ENCODE results near the gene SETSIP. TPM values are rescaled to one million over a fixed set of nuclear protein-coding genes. Genes with fewer than 3 reads are reported as not detected.

Gene SETSIP
- total RNA-seq, 1 experiment from 2014 or later: not detected

DNA sequence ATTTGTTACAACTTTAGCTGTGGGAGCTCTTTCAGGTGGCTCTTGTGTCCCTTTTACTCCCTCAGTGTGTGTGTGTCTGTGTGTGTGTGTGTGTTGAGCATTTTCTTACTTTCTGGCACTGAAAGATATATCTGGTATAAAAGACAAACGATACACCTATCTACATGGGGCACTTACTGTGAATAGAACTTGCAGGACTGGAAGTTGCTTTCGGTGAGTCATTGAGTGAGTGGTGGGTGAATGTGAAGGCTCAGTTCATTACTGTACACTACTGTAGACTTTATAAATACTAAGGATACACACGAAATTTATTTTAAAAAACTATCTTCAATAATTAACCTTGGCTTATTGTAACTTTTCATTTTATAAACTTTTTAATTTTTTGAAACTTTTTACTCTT, 43.6 kb upstream of the SETSIP start:
- ChIA-PET CTCF (no interaction called here), POLR2A (no interaction called here)
- Histone ChIP-seq H3K4me1 (ENCODE audit: control insufficient read depth, insufficient read depth, low read length) (no peaks in the 10 kb centered on the region), H3K4me3 (ENCODE audit: low read depth in 2 of 2, low read length in 2 of 2) (no peak overlapping the region), H3K9me3 (ENCODE audit: control insufficient read depth, insufficient read depth, low read depth, low read length) (no peaks in the 10 kb centered on the region), H3K27me3 (ENCODE audit: control insufficient read depth, insufficient read depth, low read length) (no peaks in the 10 kb centered on the region), H3K27ac (ENCODE audit: low read length) (no peak overlapping the region), H3K36me3 (ENCODE audit: control insufficient read depth, insufficient read depth, low read length) (no peaks in the 10 kb centered on the region)
- in situ Hi-C loops (cut with HindIII; ENCODE audit: low pct_unique_long_range_greater_than_20kb, low sequenced_read_pairs): no loop called here
- BruUV-seq (replicated peaks): no TSS peak
- ATAC-seq (no peak), DNase-seq (ENCODE audit: low read depth, low spot score) (no peak)
- intact Hi-C loops (cut with micrococcal nuclease; ENCODE audit: unreplicated experiment): no loop called here
- TF ChIP-seq, protein P1, sequence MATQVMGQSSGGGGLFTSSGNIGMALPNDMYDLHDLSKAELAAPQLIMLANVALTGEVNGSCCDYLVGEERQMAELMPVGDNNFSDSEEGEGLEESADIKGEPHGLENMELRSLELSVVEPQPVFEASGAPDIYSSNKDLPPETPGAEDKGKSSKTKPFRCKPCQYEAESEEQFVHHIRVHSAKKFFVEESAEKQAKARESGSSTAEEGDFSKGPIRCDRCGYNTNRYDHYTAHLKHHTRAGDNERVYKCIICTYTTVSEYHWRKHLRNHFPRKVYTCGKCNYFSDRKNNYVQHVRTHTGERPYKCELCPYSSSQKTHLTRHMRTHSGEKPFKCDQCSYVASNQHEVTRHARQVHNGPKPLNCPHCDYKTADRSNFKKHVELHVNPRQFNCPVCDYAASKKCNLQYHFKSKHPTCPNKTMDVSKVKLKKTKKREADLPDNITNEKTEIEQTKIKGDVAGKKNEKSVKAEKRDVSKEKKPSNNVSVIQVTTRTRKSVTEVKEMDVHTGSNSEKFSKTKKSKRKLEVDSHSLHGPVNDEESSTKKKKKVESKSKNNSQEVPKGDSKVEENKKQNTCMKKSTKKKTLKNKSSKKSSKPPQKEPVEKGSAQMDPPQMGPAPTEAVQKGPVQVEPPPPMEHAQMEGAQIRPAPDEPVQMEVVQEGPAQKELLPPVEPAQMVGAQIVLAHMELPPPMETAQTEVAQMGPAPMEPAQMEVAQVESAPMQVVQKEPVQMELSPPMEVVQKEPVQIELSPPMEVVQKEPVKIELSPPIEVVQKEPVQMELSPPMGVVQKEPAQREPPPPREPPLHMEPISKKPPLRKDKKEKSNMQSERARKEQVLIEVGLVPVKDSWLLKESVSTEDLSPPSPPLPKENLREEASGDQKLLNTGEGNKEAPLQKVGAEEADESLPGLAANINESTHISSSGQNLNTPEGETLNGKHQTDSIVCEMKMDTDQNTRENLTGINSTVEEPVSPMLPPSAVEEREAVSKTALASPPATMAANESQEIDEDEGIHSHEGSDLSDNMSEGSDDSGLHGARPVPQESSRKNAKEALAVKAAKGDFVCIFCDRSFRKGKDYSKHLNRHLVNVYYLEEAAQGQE (IDR thresholded peaks at IDR 0.05; ENCODE audit: insufficient read depth in 1 of 2, low read depth in 2 of 2, low read length in 1 of 2): no peak
- TF ChIP-seq POLR2AphosphoS5 (IDR thresholded peaks at IDR 0.05; ENCODE audit: low read depth, low read length) (no peak), SIN3A (IDR thresholded peaks at IDR 0.05; ENCODE audit: borderline replicate concordance, insufficient read depth, low read depth, low read length) (no peak), TCF7L2 (IDR thresholded peaks at IDR 0.05; ENCODE audit: low read depth, low read length) (no peak)
- TF ChIP-seq, protein P2, sequence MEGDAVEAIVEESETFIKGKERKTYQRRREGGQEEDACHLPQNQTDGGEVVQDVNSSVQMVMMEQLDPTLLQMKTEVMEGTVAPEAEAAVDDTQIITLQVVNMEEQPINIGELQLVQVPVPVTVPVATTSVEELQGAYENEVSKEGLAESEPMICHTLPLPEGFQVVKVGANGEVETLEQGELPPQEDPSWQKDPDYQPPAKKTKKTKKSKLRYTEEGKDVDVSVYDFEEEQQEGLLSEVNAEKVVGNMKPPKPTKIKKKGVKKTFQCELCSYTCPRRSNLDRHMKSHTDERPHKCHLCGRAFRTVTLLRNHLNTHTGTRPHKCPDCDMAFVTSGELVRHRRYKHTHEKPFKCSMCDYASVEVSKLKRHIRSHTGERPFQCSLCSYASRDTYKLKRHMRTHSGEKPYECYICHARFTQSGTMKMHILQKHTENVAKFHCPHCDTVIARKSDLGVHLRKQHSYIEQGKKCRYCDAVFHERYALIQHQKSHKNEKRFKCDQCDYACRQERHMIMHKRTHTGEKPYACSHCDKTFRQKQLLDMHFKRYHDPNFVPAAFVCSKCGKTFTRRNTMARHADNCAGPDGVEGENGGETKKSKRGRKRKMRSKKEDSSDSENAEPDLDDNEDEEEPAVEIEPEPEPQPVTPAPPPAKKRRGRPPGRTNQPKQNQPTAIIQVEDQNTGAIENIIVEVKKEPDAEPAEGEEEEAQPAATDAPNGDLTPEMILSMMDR (IDR thresholded peaks at IDR 0.05): no peak

DNA sequence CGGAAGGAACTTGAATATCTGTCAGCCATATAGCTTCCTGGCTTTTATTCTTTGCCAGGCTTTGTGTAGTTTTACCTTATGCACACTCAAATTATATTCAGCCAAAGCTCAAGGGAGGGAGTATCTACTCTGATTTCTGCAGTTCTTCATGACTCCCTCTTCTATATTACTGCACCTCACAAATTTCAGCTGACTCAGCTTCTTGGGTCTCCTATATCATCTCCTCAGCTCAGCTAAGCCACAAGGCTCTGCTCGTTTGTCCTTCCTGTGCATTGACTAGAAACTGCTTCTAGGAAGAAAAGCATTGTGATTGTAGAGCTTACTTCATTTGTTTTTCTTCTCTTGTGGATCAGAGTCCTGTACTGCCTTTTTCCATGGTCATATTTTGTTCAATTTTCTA, 42.3 kb upstream of the SETSIP start:
- Histone ChIP-seq H3K4me3 (ENCODE audit: low read depth in 2 of 2, low read length in 2 of 2) (no peak overlapping the region), H3K36me3 (ENCODE audit: control insufficient read depth, insufficient read depth, low read length) (no peaks in the 10 kb centered on the region), H3K27me3 (ENCODE audit: control insufficient read depth, insufficient read depth, low read length) (no peaks in the 10 kb centered on the region), H3K4me1 (ENCODE audit: control insufficient read depth, insufficient read depth, low read length) (no peaks in the 10 kb centered on the region), H3K9me3 (ENCODE audit: control insufficient read depth, insufficient read depth, low read depth, low read length) (no peaks in the 10 kb centered on the region), H3K27ac (ENCODE audit: low read length) (no peak overlapping the region)
- in situ Hi-C loops (cut with HindIII; ENCODE audit: low pct_unique_long_range_greater_than_20kb, low sequenced_read_pairs) (no loop called here), intact Hi-C loops (cut with micrococcal nuclease; ENCODE audit: unreplicated experiment) (no loop called here)
- ATAC-seq: no peak
- DNase-seq (ENCODE audit: low read depth, low spot score): no peak
- POLR2A ChIA-PET: interaction anchor here (0.6 kb wide), 1 partner anchor 22 kb away, joined by 5 read pairs; no protein-coding TSS in a partner anchor
- no peak for TF ChIP-seq TCF7L2 (IDR thresholded peaks at IDR 0.05; ENCODE audit: low read depth, low read length)
- TF ChIP-seq SIN3A (IDR thresholded peaks at IDR 0.05; ENCODE audit: borderline replicate concordance, insufficient read depth, low read depth, low read length): no peak
- TF ChIP-seq POLR2AphosphoS5 (IDR thresholded peaks at IDR 0.05; ENCODE audit: low read depth, low read length): no peak
- TF ChIP-seq, protein P2 (IDR thresholded peaks at IDR 0.05): no peak
- TF ChIP-seq, protein P1 (IDR thresholded peaks at IDR 0.05; ENCODE audit: insufficient read depth in 1 of 2, low read depth in 2 of 2, low read length in 1 of 2): no peak
- CTCF ChIA-PET: no interaction called here
- BruUV-seq (replicated peaks): no TSS peak

Data from Panc1 (cell line).